ENCODE data around the gene RASSF1. TPM values are rescaled to one million over a fixed set of nuclear protein-coding genes. Genes with fewer than 3 reads are reported as not detected.

Gene RASSF1
- total and polyA plus RNA-seq, 10 of the 15 experiments (the other 5 are each of a cell fraction or from before 2014, with no cell fraction given): 4.4 to 59.6 (median 37.2) TPM

GRCh38 chr3:50330330-50330729, 10.3 kb downstream of the RASSF1 start:
- H3K36me3 ChIP-seq (ENCODE audit: control insufficient read depth in 2 of 2, insufficient read depth in 2 of 2, low read length in 1 of 2): peaks cover 23 to 27% of the 10 kb centered on the region in 2 experiments
- ChIA-PET RAD21 (ENCODE audit: unreplicated experiment) (interaction anchor here (1.4 kb wide), 1 partner anchor 31 kb away, joined by 3 read pairs; the partner anchor contains the start of genes HYAL3 and NAA80), CTCF (no interaction called here), POLR2A (no interaction called here), SMC1A (ENCODE audit: uncharacterized antibody, unreplicated experiment) (no interaction called here)
- H3K4me3 ChIP-seq: no peak overlapping the region
- no peak for FAIRE-seq
- H2AFZ ChIP-seq (ENCODE audit: control insufficient read depth, low read depth, low read length): no peak overlapping the region
- H3K4me2 ChIP-seq (ENCODE audit: control insufficient read depth, insufficient read depth): no peak overlapping the region
- in situ Hi-C loops (cut with MboI) (loop anchor here (10.0 kb wide), 1 partner anchor 1064 kb away; the partner anchor contains the start of gene RBM15B), intact Hi-C loops (cut with micrococcal nuclease; ENCODE audit: unreplicated experiment) (no loop called here)
- no peaks in the 10 kb centered on the region; the same call in 1 of the 2 replicates for H4K20me1 ChIP-seq (ENCODE audit: control insufficient read depth, insufficient read depth)
- ATAC-seq: no peak
- no peaks in the 10 kb centered on the region for H3K9me3 ChIP-seq (replicated peaks; ENCODE audit: control insufficient read depth, insufficient read depth, low read length)
- no peak overlapping the region for H3K9ac ChIP-seq (ENCODE audit: control insufficient read depth, insufficient read depth, low read length)
- no peak overlapping the region for H3K27ac ChIP-seq (ENCODE audit: control insufficient read depth, insufficient read depth)
- H3K79me2 ChIP-seq (ENCODE audit: control insufficient read depth, insufficient read depth, low read length): peaks cover 38% of the 10 kb centered on the region
- TF ChIP-seq NFYB (IDR thresholded peaks at IDR 0.05; ENCODE audit: insufficient read depth, low read depth, low read length) (no peak), KAT2A (conservative IDR thresholded peaks at IDR 0.05; ENCODE audit: control insufficient read depth, low read depth, low read length) (no peak), POLR2A (IDR thresholded peaks at IDR 0.05; ENCODE audit: low read depth, low read length) (peak; percentile 10; the same call in 1 of the 2 replicates), TARDBP (IDR thresholded peaks at IDR 0.05; ENCODE audit: borderline replicate concordance) (no peak), USF2 (IDR thresholded peaks at IDR 0.05; ENCODE audit: borderline replicate concordance, low read depth, low read length) (no peak), ZBTB4 (CRISPR knock-in tag; IDR thresholded peaks at IDR 0.05) (no peak), WRNIP1 (IDR thresholded peaks at IDR 0.05; ENCODE audit: borderline replicate concordance, low read depth, low read length) (no peak)
- TF ChIP-seq, protein P1, sequence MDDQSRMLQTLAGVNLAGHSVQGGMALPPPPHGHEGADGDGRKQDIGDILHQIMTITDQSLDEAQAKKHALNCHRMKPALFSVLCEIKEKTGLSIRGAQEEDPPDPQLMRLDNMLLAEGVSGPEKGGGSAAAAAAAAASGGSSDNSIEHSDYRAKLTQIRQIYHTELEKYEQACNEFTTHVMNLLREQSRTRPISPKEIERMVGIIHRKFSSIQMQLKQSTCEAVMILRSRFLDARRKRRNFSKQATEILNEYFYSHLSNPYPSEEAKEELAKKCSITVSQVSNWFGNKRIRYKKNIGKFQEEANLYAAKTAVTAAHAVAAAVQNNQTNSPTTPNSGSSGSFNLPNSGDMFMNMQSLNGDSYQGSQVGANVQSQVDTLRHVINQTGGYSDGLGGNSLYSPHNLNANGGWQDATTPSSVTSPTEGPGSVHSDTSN (IDR thresholded peaks at IDR 0.05; ENCODE audit: insufficient replicate concordance, low read depth, low read length): no peak
- DNase-seq (ENCODE audit: low read depth, low spot score): no peak
- WGBS (ENCODE audit: insufficient coverage, insufficient replicate concordance, low lambda C conversion rate, missing lambda C conversion rate): 91% methylated on average over 10 of the region's 10 CpGs
- no peaks in the 10 kb centered on the region for H3K27me3 ChIP-seq (replicated peaks in 1 of 2; ENCODE audit: control insufficient read depth in 2 of 2, insufficient read depth in 2 of 2, low read length in 1 of 2)
- no TSS peak for BruUV-seq (replicated peaks)
- peaks cover 12% of the 10 kb centered on the region for H3K4me1 ChIP-seq (ENCODE audit: control insufficient read depth, insufficient read depth, low read length)

All from GM12878 (cell line).